GM12892 (cell line): ENCODE data around the gene EFS.
"Not testable (repeated sequence)": the region's sequence is repeated elsewhere in the genome, so short reads cannot be mapped to it uniquely, and the experiment has no call there.

Source experiments
- DNase-seq: peaks from one replicate; pipeline ENCODE4 v3.0.0; 2011; ENCODE audit not compliant: insufficient read length
- FAIRE-seq: peaks from 2 replicates; lab custom pipeline; 2011; peaks lifted over from hg19 to GRCh38; lab: Jason Lieb, UNC
- POLR2A ChIP-seq: IDR thresholded peaks from 2 replicates; pipeline ENCODE4 v1.6.1; 2011; ENCODE audit warnings: low read depth, low read length, control low read depth
- POLR2AphosphoS5 ChIP-seq: IDR thresholded peaks from 2 replicates; pipeline ENCODE4 v1.6.1; 2011; ENCODE audit warnings: low read depth, low read length, control low read depth
- TAF1 ChIP-seq: IDR thresholded peaks from 2 replicates; pipeline ENCODE4 v1.6.1; 2011; ENCODE audit warnings: low read depth, mild to moderate bottlenecking, control low read depth, low read length, borderline replicate concordance

The EFS gene

GRCh38 chr14:23396126-23396525, 31.2 kb upstream of the EFS start:
- DNase-seq (no peak), FAIRE-seq (no peak)
- TF ChIP-seq POLR2AphosphoS5 (no peak), TAF1 (no peak), POLR2A (no peak)

DNA sequence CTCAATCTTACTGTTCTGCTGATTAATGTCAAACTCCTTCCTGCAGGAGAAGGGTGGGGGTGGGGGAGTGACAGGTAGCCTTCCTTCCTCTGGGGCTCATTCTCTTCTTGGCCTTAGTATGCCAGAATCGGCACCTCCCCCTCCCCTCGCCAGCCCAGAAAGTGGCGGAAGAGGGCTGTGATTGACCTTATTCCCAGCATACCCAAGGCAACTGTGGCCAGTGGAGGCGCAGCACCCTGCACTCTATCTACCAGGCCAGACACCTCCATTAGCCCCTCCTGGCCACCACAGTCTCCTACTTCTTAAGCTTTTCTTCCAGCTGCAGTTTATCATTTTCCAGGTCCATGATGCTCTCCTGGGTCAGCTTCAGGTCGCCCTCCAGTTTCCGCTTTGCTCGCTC, 27.6 kb upstream of the EFS start:
- FAIRE-seq: no peak

DNA sequence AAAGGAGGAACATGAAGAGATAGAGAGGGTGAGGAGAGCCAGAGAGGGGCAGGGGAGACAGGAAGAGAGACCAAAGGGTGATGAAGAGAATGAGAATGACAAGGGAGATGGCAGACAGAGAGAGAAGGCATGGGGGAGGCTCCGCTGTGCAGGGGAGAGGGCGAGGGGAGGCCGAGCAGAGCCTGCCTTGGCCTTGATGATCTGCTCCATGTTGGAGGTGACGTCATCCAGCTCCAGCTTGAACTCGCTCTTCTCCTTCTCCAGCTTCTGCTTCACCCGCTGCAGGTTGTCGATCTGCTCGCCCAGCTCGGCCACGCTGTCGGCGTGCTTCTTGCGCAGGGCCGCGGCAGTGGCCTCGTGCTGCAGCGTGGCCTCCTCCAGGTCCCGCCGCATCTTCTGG, 24.9 kb upstream of the EFS start:
- not testable (repeated sequence) for DNase-seq, FAIRE-seq

More for the DNA sequence above, 27.6 kb upstream of the EFS start:
- TF ChIP-seq POLR2A (no peak), TAF1 (no peak), POLR2AphosphoS5 (no peak)
- no peak for DNase-seq

DNA sequence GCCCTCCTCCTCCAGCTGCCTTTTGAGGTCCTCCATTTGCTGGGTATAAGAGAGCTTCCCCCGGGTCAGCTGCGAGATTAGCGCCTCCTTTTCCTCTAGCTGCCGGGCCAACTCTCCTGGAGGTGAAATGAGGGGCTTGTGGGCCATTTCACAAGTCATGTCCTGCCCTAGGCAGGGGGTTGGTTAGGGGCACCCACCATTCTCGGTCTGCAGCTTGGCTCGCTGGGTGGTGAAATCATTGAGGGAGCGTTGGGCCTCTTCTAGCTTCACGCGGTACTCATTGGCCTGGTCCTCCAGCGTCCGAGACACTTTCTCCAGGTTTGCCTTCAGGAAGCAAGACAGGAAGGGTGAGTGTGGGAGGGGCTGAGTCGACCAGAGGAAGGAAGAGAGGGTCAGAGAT, 24.4 kb upstream of the EFS start:
- FAIRE-seq (no peak), DNase-seq (no peak)
- no peak for TF ChIP-seq TAF1
- no peak for TF ChIP-seq POLR2A
- no peak for TF ChIP-seq POLR2AphosphoS5

GRCh38 chr14:23388996-23389395, 24.0 kb upstream of the EFS start:
- FAIRE-seq: no peak
- no peak for TF ChIP-seq TAF1
- TF ChIP-seq POLR2AphosphoS5: no peak
- TF ChIP-seq POLR2A: no peak
- DNase-seq: no peak

DNA sequence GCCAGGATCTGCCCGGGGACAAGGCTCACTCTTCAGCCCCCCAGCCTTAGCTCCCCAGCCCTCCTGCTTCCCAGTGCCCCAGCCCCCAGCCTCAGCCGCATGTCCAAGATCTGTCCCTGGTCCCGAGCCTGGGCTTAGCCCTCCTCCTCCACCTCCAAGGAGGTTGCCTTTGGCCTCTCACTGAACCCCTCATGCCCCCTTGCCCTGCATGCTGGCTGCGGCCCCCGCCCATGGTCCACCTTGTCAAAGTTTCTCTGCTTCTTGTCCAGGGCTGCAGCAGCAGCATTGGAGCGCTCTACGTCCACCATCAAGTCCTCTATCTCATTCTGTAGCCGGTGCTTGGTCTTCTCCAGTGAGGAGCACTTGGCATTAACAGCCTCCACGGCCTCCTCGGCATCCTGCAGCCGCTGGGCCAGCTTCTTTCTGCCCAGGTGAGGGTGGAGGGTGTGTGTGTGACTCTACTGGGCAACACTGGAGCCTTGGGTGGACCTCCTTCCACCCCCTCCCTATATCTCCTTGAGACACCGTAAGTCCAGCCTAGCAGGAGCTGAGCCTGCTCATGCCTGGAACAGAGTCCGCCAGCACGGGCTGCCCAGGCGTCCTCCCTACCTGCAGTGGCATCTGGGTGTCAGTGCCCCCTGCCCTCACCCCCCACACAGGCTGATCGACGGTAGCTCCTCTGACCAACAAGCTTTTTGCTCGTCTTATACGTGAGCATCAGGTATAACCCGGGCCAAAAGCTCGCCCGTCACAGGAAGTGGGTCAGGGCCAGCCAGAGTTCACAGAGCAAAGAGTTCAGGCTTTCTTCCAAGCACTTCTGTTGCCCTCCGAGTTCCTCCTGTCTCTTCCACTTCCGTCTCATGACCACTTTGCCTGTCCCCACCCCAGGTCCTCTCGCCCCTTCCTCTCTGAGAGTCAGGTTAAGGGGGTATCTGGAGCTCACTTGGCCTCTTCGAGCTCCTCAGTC, 23.2 kb upstream of the EFS start:
- FAIRE-seq (no peak), DNase-seq (no peak)
- TF ChIP-seq TAF1 (no peak), POLR2A (no peak), POLR2AphosphoS5 (no peak)

GRCh38 chr14:23386999-23387398, 22.0 kb upstream of the EFS start:
- no peak for TF ChIP-seq POLR2A
- no peak for TF ChIP-seq POLR2AphosphoS5
- no peak for TF ChIP-seq TAF1
- FAIRE-seq (no peak), DNase-seq (no peak)

DNA sequence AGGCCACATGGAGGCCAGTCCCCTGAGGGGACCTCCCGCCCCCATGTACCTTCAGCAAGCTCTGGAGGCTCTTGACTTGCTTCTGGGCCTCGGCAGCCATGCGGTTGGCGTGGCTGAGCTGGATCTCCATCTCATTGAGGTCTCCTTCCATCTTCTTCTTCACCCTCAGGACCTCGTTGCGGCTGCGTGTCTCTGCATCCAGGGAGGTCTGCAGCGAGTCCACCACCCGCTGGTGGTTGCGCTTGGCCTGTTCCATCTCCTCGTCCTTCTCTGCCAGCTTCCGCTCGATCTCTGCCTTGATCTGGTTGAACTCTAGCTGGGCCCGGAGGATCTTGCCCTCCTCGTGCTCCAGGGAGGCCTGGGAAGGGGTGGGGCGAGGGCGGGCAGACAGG, 21.3 kb upstream of the EFS start:
- not testable (repeated sequence) for FAIRE-seq, DNase-seq

- no peak for FAIRE-seq
- TF ChIP-seq TAF1: no peak
- no peak for TF ChIP-seq POLR2A
- no peak for TF ChIP-seq POLR2AphosphoS5
- no peak for DNase-seq
Measured at GRCh38 chr14:23385642-23386265, 20.8 kb upstream of the EFS start.

GRCh38 chr14:23385244-23385641, 20.3 kb upstream of the EFS start:
- FAIRE-seq: no peak

GRCh38 chr14:23384364-23385080, 19.6 kb upstream of the EFS start:
- no peak for DNase-seq
- FAIRE-seq: no peak
- TF ChIP-seq POLR2AphosphoS5 (no peak), TAF1 (no peak), POLR2A (no peak)

More at GRCh38 chr14:23385244-23385641, 20.3 kb upstream of the EFS start:
- TF ChIP-seq TAF1 (no peak), POLR2AphosphoS5 (no peak), POLR2A (no peak)
- DNase-seq: no peak
